H54 (cell line): ENCODE data around the gene SHC4.
"Not testable (repeated sequence)": the region's sequence is repeated elsewhere in the genome, so short reads cannot be mapped to it uniquely, and the experiment has no call there.

ENCODE experiments used
- DNase-seq: peaks from one replicate; pipeline ENCODE4 v3.0.0; 2011; ENCODE audit warnings: low spot score, mixed read lengths; ENCODE audit not compliant: insufficient read length
- FAIRE-seq: peaks from 3 replicates; lab custom pipeline; 2011; peaks lifted over from hg19 to GRCh38; lab: Jason Lieb, UNC
- POLR2A ChIP-seq: IDR thresholded peaks from 2 replicates; pipeline ENCODE4 v1.6.1; 2011; ENCODE audit warnings: low read depth, mild to moderate bottlenecking, low read length

Gene SHC4

GRCh38 chr15:48976444-48977088 is 12.8 kb upstream of the SHC4 start:
- FAIRE-seq: no peak
- TF ChIP-seq POLR2A: no peak
- DNase-seq: no peak

GRCh38 chr15:48975472-48976419 is 12.0 kb upstream of the SHC4 start:
- DNase-seq: peak; percentile 51
- 0 out of 2 replicates have a peak, but pooled peaks have one; percentile 23 for TF ChIP-seq POLR2A
- no peak for FAIRE-seq

- no peak for DNase-seq
- FAIRE-seq: no peak
- TF ChIP-seq POLR2A: no peak
Measured at GRCh38 chr15:48974882-48975281, 11.2 kb upstream of the SHC4 start.

- no peak for DNase-seq
- no peak for FAIRE-seq
- no peak for TF ChIP-seq POLR2A
Measured at GRCh38 chr15:48972750-48973503, 9.2 kb upstream of the SHC4 start.

- FAIRE-seq: not testable (repeated sequence)
Measured at GRCh38 chr15:48970926-48971325, 7.2 kb upstream of the SHC4 start.

GRCh38 chr15:48968066-48968465 is 4.3 kb upstream of the SHC4 start:
- no peak for DNase-seq
- no peak for TF ChIP-seq POLR2A
- FAIRE-seq: no peak

More at GRCh38 chr15:48970926-48971325, 7.2 kb upstream of the SHC4 start:
- DNase-seq: not testable (repeated sequence)

GRCh38 chr15:48967336-48967735 is 3.6 kb upstream of the SHC4 start:
- no peak for DNase-seq
- FAIRE-seq: no peak

GRCh38 chr15:48966595-48967301 is 3.0 kb upstream of the SHC4 start:
- no peak for TF ChIP-seq POLR2A
- DNase-seq: peak; percentile 16
- FAIRE-seq: no peak

More at GRCh38 chr15:48967336-48967735, 3.6 kb upstream of the SHC4 start:
- no peak for TF ChIP-seq POLR2A

- DNase-seq: peak; percentile 6
Measured at GRCh38 chr15:48965972-48966371, 2.3 kb upstream of the SHC4 start.

GRCh38 chr15:48964898-48965297 is 1.2 kb upstream of the SHC4 start:
- TF ChIP-seq POLR2A: no peak
- no peak for FAIRE-seq

More at GRCh38 chr15:48965972-48966371, 2.3 kb upstream of the SHC4 start:
- FAIRE-seq: no peak
- no peak for TF ChIP-seq POLR2A

GRCh38 chr15:48962662-48963523 is 826 bp downstream of the SHC4 start:
- FAIRE-seq: no peak
- no peak for TF ChIP-seq POLR2A

More at GRCh38 chr15:48964898-48965297, 1.2 kb upstream of the SHC4 start:
- no peak for DNase-seq

GRCh38 chr15:48955967-48956366 is 7.8 kb downstream of the SHC4 start:
- DNase-seq (no peak), FAIRE-seq (no peak)
- TF ChIP-seq POLR2A: no peak

More at GRCh38 chr15:48962662-48963523, 826 bp downstream of the SHC4 start:
- no peak for DNase-seq

GRCh38 chr15:48955370-48955769 is 8.3 kb downstream of the SHC4 start:
- FAIRE-seq: no peak
- no peak for DNase-seq
- no peak for TF ChIP-seq POLR2A
